ENCODE measurements around the gene EVI5L.
"Not testable (repeated sequence)": the region's sequence is repeated elsewhere in the genome, so short reads cannot be mapped to it uniquely, and the experiment has no call there.

The EVI5L gene

GRCh38 chr19:7874076-7874896 lies 44.3 kb downstream of the EVI5L start, which contains the start of gene PRR36:
PRR36 (minus strand) TSS chr19:7874390; CDS start chr19:7873689, 701 bp downstream.
- peak; percentile 73 to 83 for DNase-seq

DNA sequence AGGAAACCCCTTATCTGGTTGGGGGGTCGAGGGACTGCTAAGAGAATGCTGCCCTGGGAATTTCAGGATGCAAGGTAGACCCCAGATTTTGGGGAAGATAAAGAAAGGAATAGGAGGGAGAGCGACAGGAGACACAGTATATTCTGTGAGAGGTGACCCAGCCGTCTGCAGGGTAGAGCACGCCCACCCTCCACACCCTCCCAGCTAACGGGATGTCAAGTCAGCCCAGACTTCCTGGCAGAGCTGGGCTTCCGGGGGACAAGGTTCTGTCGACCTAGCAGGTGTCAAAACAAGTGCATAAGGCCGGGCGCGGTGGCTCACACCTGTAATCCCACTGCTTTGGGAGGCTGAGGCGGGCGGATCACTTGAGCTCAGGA lies 44.9 kb downstream of the EVI5L start:
- DNase-seq = no peak

DNA sequence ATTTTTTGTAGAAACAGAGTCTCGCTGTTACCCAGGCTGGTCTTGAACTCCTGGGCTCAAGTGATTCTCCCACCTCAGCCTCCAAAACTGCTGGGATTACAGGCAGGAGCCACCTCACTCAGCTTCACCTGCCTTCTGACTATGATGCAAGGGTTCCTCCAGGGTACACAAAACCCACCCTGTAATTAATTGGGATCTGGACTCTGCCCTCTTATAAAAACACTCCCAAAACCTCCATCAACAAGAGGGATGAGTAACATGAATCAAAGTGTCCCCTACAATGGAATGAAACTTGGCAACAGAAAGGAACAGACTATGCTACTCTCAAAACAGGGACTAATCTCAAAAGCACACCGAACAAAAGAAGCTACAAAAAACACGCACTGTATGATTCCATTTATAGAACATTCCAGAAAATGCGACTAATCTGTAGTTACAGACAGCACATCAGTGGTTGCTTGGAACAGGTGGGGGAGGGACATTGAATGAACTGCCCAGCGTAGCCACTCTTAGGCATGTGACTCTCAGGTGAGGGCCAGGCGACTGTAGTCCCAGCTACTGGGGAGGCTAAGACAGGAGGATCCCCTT lies 47.3 kb downstream of the EVI5L start:
- no peak for DNase-seq

- DNase-seq = no peak
Observed at GRCh38 chr19:7879111-7879807, 49.2 kb downstream of the EVI5L start.

DNA sequence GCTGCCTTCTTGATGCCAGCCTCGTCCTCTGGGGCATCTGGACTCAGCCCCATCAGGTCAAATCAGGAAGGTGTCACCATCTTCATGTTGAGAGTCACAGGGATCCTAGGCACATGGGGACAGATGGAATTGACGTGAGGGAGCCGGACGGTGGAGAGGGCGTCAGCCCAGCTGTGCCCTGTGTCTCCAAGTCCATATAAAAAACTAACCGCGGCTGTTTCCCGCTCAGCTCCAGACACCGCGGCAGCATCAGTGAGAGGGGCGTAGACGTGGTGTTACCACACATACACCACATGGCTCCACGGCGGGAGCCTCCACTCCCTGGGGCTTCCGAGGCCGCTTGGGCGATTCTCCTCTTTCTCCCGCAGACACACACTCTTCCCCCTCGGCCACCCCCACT lies 49.8 kb downstream of the EVI5L start:
- DNase-seq = no peak

DNA sequence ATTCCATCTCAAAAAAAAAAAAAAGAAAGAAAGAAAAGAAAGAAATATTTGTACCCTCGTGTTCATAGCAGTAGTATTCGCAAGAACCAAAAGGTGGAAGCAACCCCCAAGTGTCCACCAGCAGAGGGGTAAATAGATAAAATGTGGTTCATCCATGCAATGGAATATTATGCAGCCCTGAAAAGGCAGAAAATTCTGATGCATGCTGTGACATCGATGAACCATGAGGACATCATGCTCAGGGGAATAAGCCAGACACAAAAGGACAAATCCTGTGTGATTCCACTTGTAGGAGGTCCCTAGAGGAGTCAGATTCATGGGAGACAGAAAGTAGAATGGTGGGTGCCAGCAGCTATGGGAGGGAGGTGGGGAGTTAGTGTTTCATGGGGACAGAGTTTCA lies 51.9 kb downstream of the EVI5L start:
- DNase-seq = no peak

- no peak for DNase-seq
Observed at GRCh38 chr19:7883105-7883504, 53.1 kb downstream of the EVI5L start.

DNA sequence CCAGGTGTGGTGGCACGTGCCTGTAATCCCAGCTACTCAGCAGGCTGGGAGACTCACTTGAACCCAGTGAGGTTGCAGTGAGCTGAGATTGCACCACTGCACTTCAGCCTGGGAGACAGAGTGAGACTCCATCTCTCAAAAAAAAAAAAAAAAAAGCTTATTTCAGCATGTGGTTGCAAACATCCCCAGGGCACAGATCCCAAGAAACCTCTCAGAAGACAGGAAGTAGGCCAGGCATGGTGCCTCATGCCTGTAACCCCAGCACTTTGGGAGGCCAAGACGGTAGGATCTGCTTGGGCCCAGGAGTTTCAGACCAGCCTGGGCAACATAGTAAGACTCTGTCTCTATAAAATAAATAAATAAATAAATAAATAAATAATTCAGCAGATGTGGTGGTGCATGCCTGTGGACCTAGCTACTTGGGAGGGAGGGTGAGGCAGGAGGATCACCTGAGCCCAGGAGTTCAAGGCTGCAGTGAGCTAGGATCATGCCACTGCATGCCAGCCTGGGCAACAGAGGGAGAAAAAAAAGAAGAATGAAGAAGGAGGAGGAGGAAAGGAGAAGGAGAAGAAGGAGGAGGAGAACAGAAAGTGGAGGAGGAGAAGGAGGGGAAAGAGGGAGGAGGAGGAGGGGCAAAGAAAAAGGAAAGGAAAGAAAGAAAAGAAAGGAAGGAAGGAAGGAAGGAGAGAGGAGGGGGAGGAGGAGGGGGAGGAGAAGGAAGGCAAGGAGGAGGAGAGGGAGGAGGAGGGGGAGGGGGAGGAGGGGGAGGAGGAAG lies 54.0 kb downstream of the EVI5L start:
- no peak for DNase-seq

- no peak for DNase-seq
Observed at GRCh38 chr19:7885818-7886217, 55.8 kb downstream of the EVI5L start.

DNA sequence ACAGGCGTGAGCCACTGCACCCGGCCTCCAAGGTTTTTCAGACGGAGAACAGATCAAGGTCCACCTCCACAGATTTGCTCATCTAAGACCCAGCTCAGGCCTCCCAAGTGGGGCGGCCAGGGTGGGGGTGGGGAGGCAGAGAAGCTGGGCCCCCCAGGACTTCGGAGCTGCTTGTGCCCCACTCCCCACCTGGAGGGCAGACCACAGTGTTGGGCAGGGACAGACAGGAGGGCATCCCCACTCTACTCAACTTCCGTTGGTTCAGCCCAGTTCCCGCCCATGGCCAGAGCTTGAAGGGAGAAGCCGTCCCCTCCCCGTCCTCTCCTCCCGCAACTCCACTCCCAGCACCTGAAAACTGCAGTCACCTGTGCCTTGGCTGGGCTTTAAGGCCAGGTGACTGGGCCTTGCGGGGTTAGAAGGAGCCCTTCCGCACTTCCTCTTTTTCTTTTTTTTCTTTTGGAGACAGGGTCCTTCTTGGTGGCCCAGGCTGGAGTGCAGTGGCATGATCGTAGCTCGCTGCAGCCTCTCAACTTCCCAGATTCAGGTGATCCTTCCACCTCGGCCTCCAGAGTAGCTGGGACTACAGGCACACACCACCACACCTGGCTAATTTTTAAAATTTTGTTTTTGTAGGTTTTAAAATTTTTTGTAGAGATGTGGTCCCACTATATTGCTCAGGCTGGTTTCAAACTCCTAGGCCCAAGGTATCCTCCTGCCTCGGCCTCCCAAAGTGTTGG lies 57.6 kb downstream of the EVI5L start:
- DNase-seq = no peak

DNA sequence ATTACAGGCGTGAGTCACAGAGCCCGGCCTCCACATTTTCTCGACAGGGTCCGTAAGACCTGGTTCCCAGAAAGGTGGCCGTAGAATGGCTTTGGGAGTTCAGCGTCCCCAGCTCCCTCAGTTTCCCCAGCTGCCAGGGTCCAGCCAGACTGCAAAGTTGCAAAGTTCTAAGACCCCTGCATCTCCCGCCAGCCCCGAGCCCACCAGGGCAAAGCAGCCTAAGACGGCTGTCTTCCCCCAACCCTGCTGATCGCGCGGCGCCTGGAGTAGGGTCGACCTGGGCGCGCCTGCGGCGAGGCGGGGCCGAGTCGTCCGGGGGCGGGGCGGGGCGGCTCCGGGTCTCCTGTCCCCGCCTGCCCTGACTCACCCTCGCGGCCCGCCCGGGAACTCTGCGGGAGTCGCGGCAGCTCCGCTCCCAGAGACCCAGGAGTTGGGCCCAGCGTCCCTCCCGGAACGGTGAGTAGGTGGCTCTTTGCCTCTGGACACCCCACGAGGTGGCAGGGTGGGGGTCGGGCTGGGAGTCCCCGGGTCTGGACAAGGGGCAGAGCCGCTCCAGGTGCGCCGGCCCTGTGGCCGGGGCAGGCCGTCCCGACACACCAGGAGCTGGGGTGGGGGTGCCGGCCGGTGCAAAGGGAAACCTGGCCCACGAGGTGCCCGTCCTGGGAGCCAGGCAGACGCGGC lies 58.3 kb downstream of the EVI5L start, which contains the start of gene LRRC8E:
TSS of gene LRRC8E (plus strand) at position 366 of the 681 bp plus-strand sequence. CDS start 7,094 bp downstream, outside the sequence.
- no peak for DNase-seq

- no peak for DNase-seq
Observed at GRCh38 chr19:7888826-7889217, 58.8 kb downstream of the EVI5L start.

DNA sequence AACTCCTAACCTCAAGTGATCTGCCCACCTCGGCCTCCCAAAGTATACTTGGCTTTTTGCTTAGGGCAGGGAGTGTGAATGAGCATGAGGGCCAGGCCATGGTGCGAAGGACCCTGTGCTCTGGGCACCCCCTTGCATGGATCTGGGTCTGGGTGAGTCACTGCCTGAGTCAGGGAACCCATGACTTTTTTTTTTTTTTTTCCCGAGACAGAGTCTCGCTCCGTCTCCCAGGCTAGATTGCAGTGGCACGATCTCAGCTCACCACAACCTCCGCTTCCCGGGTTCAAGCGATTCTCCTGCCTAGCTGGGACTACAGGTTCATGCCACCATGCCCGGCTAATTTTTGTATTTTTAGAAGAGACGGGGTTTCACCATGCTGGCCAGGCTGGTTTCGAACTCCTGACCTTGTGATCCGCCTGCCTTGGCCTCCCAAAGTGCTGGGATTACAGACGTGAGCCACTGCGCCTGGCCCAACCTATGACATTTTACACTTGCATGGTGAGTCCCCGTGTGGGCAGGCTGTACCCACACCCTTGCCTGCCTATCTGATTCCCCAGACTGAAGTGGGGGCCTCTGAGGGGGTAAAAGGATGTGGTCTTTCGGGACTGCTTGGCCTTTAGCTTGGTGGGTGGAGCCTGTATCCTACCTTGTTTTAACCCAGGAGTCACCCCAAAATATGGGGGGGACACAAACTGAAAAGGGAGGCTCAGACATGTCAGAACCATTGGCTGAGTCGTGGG lies 63.5 kb downstream of the EVI5L start:
- DNase-seq = not testable (repeated sequence)

- DNase-seq = no peak
Observed at GRCh38 chr19:7894612-7895309, 64.7 kb downstream of the EVI5L start.

GRCh38 chr19:7895565-7895964 lies 65.5 kb downstream of the EVI5L start:
- no peak for DNase-seq

DNA sequence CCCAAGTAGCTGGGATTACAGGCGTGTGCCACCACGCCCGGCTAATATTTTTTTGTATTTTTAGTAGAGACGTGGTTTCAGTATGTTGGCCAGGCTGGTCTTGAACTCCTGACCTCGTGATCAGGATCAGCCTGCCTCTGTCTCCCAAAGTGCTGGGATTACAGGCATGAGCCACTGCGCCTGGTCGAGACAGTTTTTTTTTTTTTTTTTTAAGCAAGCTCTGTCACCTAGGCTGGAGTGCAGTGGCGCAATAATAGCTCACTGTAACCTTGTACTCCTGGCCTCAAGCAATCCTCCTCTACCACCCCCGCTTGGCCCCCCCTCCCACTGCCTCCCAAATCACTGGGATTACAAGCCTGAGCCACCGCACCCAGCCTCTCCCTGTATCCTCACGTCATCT lies 67.3 kb downstream of the EVI5L start:
- DNase-seq = no peak

DNA sequence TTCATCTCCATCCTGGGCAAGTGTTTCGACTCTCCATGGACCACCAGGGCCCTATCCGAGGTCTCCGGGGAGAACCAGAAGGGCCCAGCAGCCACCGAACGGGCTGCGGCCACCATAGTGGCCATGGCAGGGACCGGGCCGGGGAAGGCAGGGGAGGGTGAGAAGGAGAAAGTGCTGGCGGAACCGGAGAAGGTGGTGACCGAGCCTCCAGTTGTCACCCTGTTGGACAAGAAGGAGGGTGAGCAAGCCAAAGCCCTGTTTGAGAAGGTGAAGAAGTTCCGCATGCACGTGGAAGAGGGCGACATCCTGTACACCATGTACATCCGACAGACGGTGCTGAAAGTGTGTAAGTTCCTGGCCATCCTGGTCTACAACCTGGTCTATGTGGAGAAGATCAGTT lies 68.9 kb downstream of the EVI5L start:
- no peak for DNase-seq

DNA sequence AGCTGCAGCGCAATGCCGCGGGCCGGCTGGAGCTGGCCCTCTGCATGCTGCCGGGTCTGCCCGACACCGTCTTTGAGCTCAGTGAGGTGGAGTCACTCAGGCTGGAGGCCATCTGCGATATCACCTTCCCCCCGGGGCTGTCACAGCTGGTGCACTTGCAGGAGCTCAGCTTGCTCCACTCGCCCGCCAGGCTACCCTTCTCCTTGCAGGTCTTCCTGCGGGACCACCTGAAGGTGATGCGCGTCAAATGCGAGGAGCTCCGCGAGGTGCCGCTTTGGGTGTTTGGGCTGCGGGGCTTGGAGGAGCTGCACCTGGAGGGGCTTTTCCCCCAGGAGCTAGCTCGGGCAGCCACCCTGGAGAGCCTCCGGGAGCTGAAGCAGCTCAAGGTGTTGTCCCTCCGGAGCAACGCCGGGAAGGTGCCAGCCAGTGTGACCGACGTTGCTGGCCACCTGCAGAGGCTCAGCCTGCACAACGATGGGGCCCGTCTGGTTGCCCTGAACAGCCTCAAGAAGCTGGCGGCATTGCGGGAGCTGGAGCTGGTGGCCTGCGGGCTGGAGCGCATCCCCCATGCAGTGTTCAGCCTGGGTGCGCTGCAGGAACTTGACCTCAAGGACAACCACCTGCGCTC lies 69.8 kb downstream of the EVI5L start:
- DNase-seq = no peak

DNA sequence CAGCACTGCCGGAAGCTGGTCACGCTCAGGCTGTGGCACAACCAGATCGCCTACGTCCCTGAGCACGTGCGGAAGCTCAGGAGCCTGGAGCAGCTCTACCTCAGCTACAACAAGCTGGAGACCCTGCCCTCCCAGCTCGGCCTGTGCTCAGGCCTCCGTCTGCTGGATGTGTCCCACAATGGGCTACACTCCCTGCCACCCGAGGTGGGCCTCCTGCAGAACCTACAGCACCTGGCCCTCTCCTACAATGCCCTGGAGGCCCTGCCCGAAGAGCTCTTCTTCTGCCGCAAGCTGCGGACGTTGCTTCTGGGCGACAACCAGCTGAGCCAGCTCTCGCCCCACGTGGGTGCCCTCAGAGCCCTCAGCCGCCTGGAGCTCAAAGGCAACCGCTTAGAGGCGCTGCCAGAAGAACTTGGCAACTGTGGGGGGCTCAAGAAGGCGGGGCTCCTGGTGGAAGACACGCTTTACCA lies 70.4 kb downstream of the EVI5L start:
- DNase-seq = no peak

GRCh38 chr19:7900931-7901330 lies 70.9 kb downstream of the EVI5L start:
- DNase-seq = no peak

Data from NCI-H446 (cell line).